ENCODE measurements around the gene DOK7.

The DOK7 gene, protein sequence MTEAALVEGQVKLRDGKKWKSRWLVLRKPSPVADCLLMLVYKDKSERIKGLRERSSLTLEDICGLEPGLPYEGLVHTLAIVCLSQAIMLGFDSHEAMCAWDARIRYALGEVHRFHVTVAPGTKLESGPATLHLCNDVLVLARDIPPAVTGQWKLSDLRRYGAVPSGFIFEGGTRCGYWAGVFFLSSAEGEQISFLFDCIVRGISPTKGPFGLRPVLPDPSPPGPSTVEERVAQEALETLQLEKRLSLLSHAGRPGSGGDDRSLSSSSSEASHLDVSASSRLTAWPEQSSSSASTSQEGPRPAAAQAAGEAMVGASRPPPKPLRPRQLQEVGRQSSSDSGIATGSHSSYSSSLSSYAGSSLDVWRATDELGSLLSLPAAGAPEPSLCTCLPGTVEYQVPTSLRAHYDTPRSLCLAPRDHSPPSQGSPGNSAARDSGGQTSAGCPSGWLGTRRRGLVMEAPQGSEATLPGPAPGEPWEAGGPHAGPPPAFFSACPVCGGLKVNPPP
- 0 to 0.14 reads per million in 2 donors for total RNA-seq

DNA sequence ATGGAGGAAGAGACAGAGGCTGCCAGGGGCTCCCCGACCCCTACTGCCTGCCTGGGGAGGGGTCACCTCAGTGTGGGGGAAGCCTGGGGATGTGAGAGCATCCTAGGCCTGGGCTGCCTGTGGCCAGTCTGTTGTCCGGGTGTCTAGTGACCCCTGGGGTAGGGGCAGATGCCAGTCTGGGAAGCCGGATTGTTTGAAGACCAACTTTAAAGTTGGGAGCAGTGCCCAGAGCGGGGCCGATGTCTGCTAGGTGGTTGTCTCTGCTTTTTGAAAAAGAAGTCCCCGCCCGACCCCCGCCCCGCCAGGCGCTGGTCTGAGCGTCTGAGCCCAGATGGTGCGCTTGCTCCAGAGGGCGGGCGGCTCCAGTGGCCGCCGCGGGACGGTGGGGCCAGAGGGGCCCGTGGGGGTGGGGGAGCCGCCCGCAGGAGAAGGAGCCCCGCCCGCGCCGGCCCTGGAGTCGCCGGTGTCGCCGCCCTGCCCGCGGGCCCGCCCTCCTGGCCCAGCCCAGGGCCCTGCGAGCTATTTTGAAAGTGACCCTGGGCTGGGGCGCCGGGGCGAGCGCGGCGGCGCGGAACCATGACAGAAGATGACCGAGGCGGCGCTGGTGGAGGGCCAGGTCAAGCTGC is at the start of gene DOK7:
DOK7 (plus strand) TSS at position 517 of the 626 bp plus-strand sequence; CDS start at position 587, 70 bp downstream.
- DNase-seq, result no peak

DNA sequence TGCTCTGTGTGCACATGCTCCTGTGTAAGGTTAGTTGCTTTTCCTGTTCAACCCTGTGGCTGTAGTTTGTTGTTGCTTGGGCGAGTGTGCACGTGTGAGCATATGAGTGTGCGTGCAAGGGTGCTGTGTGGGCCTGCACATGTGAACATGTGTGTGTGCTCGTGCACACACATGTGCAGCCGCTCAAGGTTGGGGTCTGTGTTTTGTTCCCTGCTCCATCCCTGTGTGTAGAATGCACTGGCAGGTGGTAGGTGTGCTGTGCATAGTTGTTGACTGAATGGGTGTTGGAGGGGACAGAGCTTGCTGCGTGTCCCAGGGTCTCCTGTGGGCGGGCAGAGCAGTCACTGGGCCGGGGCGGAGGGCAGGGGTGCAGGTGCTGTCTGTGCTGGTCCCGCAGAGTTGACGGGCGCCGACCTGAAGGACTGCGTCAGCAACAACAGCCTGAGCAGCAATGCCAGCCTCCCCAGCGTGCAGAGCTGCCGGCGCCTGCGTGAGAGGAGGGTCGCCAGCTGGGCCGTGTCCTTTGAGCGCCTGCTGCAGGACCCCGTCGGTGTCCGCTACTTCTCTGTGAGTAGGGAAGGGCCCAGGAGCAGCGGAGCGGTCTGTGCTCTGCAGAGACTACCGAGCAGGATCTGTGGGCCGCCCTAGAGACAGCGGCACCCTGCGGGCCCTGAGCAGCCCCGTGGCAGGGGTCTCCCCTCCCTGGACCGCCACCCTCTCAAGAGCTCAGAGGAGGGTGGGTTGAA is 49.3 kb upstream of the DOK7 start:
- no peak for DNase-seq

DNA sequence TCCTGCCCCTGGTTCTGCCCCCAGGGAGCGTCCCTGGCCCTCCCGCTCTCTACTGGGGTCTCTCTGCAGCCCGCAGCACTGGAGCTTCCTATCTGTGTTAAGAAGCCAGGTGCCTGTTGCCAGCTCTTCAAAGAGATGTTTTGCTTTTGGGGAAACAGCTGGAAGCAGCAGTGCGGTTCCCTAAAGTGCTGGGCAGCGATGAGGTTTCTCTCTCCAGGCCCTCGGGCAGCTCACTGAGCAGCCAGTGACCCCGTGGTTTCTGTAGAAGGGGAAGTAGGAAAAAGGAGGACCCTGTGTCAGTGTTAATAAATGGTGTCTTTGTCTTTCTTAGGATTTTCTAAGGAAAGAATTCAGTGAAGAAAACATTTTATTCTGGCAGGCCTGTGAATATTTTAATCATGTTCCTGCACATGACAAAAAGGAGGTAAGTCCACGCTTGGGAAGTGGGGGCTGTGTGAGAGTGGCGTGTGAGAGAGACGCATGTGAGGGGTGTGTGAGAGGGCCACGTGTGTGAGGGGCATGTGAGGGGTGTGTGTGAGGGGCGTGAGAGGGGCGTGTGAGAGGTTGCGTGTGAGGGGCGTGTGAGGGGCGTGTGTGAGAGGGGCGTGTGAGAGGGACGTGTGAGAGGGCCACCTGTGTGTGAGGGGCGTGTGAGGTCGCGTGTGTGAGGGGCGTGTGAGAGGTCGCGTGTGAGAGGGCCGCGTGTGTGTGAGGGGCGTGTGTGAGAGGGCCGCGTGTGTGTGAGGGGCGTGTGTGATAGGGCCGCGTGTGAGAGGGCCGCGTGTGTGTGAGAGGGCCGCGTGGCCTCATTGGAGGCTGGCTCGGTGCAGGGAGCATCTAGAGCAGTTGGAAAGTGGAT is 48.5 kb upstream of the DOK7 start:
- no peak for DNase-seq

DNA sequence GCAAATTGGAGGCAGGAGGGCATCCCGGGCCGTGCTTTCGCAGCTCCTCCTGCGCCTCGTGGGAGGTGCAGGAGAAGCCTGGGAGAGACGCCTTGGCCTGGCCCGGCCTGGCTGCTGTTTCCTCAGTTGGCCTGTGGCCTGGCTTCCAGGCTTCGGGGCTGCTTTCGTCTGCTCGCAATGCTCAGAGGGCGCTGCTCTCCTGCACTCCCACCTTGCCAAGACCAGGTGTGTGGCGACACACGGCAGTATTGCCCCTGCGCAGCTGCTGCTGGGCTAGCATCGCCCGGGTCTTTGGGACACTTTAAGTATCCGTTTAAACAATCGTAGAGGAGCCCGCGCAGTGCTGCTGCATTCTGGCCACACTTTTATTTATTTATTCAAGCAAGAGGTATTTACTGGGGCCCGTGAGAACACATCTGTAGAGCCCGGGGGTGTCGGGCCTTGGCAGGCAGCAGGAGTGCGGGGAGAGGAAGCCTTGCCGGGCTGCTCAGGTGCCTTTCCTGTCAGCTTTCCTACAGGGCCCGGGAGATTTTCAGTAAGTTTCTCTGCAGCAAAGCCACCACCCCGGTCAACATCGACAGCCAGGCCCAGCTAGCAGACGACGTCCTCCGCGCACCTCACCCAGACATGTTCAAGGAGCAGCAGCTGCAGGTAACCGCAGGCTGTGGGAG is 47.5 kb upstream of the DOK7 start:
- no peak for DNase-seq

DNA sequence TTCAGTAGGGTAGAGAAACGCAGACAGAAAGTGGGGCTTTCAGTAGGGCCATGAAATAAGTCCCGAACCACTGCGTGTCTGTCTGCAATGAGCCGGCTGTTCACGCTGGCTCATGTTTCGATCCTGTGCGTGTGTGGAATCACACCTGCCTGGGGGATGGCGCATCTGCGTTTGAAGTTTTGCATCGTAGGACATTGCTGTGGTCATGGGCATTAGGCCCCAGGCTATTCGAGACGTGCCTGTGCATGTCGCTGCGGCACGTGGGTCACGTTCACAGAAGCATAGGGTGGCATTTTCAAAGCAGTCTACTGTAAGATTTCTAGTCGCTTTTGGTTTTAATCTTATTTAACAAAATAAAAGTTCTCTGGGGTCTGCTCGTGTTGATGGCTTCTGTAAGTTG is 46.8 kb upstream of the DOK7 start:
- no peak for DNase-seq

DNA sequence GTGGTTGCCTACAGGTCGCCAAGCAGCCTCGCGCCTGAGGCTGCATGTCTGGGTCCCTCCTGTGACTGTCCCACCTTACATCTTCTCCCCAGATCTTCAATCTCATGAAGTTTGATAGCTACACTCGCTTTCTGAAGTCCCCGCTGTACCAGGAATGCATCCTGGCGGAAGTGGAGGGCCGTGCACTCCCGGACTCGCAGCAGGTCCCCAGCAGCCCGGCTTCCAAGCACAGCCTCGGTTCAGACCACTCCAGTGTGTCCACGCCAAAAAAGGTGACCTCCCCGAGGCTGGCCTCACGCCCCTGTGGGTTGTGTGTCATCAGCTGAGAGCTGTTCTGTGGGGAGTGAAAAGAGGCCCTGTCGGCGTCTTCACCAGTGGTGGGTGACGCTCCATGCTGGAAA is 46.3 kb upstream of the DOK7 start:
- DNase-seq, result no peak

DNA sequence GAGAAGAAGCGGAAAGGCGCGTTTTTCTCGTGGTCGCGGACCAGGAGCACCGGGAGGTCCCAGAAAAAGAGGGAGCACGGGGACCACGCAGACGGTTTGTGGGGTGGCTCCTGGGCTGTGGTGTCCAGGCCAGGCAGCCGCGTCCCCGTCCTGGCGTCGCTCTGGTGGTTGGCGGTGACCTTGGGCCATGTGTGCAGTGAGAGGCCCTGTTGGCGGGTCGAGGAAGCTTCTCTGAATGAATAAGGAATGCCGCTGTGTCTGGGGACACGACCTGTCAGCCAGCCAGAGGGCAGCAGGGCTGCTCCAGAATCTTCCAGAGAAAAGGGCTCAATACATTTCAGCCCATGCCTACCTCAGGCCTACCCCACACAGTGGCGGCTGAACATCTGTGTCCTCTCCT is 45.7 kb upstream of the DOK7 start:
- DNase-seq, result no peak

DNA sequence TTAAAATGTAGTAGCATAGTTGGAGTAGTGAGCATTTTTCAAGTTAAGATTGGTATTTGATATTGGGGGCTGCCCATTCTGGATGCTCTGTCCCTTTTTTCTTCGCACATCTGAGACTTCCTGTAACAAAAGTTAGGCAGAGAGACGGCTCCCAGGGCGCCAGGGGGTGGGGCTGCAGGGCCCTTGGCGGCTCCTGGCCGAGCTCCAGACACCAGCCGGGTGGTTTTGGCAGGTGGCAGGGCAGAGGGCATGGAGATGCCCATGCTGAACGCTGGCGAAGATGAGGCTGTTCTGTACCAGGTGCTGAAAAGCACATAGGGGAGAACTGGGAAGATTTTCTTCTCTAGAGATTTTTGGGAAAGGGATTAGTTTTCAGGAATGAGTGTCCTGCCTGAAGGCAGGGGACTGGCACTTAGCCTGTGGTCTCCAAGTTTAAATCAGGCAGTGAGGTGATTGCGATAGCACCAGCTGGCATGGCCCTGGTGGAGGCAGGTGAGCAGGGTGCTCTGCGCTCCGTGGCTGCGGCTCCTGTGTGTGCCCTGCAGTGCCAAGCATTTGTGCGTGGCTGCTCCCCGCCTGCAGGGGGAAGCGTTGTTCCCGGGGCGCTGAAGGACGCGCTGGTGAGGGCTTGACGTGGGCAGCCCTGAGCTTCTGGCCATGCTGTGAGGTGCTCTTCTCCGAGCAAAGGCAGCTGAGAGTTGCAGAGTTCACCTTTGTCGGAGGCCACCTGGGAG is 44.9 kb upstream of the DOK7 start:
- no peak for DNase-seq

DNA sequence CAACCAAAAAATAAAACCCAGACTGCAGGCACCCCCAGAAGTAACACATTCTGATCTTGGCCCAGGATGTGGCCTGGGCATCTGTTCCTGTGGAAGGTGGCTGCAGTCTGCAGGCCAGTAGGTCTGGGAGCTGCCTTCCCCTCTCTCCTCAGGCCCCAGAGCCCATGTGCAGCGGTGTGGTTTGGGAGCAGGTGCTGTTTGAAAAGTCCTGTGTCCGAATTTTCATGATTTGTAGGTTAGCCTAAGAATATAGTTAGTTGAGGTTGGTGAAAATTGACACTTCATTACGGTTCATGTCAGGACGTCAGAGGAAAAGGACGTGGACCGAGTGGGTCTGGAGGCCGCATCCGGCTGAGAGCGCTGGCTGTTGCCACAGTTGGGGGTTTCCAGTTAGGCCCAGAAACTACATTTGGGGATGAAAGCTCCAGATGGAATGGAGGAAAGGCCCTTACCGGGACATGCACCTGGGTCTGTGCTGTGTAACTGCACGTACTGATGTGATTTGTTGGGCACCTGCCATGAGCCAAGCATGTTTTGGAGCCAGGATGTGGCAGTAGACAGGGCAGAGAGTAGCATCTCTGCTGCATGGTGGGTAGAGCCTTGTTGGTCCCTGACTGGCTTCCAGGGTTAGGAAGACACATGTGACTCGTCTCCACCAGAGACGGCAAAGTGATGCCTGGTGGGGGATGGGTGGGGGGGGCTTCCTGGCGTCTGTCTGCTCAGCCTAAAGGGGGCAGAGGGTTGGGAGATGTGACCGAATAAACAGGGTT is 43.1 kb upstream of the DOK7 start:
- DNase-seq, result no peak

DNA sequence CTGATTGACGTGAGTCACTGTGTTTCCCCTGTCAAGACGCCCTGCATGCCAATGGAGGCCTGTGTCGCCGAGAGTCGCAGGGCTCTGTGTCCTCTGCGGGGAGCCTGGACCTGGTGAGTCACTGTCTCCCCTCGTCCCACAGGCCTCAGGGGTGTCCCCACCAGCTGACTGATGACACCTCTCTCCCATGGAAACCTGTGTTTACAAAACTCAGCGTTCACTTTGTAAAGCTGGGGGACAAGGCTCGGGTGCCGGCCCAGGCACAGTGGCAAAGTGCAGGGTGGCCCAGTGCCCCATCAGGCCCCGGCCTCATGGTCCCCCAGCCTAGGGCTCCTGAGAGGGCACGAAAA is 42.5 kb upstream of the DOK7 start:
- no peak for DNase-seq

DNA sequence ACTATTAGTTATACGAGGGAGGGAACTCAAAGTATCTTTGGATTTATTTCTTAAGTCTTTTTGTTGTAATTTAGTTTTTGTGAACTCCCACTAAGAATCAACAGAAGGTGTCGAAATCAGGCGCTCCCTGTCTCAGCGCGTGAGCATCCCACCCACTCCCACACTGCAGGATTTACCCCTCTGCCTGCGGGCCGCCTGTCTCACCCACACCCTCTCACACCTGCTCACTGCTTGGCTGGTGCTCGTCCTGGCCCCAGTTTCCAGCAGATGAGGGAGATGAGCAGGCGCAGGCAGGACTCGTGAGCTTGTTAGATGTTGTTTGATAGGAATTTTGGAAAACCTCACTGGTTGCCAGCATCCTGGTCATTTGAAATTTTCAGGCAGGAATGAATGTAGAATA is 42.1 kb upstream of the DOK7 start:
- DNase-seq, result no peak

DNA sequence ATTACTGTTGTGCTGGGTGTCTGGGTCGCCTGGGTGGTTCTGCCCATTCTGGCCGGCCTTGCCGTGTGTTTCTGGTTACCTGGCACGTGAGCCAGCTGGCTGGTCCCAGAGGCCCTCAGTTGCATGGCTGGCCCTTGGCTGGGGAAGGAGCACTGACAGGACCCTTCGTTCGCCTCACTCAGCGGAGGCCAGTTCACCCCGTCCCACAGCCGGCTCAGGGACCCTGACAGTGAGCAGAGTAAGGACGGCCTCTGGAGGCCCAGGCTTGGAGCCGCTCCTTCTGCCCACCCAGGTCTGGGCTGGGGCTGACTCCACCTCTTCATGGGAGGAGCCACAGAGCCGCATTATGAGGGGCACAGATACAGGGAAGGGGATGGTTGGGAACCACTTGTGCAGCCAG is 41.6 kb upstream of the DOK7 start:
- DNase-seq, result no peak

DNA sequence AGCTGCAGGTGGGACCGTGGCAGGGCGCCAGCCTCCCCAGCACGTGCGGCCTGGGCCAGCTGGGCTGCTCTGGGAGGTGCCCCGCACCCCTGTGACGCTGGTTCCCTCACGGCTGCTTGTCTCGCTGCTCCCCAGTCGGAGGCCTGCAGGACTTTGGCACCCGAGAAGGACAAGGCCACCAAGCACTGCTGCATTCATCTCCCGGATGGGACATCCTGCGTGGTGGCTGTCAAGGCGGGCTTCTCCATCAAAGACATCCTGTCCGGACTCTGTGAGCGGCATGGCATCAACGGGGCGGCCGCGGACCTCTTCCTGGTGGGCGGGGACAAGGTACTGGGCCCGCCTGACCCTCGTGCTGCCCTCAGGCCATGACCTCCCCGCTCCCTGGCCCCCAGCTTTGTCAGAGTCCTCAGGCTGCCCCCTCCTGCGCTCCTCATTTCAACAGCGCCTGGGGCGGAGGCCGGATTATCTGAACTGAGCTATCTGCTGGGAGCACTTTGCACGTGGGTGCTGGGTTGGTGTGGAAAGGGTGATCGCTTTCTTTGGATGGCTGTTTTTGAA is 40.8 kb upstream of the DOK7 start:
- no peak for DNase-seq

DNA sequence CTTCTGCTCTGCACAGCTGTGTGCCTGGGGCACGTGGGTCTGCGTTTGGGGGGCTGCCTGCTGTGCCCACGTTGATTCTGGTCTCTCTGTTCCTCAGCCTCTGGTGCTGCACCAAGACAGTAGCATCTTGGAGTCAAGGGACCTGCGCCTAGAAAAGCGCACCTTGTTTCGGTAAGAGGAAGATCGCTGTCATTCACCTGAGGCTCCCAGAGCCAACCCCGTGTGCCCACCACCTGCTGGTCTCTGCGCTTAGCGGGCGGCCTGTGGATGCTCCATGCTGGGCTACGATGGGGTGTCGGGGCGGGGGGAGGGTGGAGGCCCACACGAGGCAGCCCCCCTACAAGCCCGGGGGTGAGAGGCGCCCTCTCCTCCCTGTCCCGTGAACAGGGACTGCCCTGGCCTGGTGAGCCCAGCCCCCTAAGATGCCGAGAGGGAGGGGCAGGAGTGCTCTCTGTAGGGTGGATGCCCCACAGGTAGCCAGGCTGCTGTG is 40.3 kb upstream of the DOK7 start:
- no peak for DNase-seq

DNA sequence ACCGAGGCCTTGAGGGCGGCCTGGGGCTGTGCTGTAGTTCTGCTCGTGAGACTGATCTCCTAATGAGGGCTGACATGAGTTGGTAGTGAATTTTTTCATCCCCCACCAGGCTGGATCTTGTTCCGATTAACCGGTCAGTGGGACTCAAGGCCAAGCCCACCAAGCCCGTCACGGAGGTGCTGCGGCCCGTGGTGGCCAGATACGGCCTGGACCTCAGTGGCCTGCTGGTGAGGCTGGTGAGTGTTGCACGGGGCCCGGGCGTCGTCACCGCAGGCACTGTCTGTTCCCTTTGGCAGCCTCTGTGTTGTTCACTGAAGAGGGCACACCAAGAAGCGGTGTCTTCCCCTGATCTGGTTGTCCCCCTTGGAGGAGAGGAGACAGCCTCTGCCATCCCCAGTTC is 39.7 kb upstream of the DOK7 start:
- no peak for DNase-seq

DNA sequence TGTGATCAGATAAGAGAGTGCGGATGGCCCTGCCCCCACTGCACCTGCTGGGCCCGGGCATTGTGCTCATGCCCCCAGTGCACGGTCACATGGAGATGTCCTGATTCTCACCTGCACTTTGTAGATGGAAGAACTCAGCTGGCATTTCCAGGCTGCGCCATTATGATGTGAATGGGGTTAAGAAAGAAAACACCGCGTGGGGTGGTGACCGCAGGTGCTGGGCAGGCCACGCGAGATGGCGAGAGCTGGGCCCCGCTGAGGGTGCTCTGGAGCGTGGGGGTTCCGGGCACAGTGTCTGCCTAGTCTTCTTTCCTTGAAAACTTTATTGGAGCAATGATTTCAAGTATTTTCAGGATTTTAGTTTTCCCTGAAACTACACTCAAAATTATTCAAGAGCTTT is 39.2 kb upstream of the DOK7 start:
- no peak for DNase-seq

DNA sequence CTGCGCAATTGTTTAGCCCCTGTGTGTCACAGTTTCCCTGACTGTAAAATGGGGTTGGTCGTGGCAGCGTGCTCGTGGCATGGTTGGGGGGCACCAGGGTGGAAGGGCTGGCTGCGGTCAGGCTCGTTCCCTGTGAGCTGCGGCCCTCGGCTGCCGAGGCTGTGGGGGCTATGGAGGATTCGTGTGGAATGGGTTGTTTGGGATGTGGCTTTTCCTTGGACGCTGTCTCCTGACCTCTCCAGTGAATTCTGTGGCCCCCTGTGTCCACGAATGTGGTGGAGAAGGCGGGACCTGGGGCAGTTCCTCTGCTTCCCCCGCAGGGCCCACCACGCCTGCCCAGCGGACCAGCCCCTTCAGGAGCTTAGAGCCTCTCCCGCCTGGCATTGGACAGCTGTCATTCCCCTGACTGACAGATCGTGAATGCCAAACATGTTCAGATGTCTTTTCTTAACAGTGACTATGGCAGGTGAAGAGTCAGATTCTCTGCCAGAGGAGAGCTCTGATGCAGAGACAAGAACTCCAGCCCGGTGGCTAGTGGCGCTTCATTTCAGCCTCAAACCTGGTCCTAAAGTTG is 38.5 kb upstream of the DOK7 start:
- no peak for DNase-seq

DNA sequence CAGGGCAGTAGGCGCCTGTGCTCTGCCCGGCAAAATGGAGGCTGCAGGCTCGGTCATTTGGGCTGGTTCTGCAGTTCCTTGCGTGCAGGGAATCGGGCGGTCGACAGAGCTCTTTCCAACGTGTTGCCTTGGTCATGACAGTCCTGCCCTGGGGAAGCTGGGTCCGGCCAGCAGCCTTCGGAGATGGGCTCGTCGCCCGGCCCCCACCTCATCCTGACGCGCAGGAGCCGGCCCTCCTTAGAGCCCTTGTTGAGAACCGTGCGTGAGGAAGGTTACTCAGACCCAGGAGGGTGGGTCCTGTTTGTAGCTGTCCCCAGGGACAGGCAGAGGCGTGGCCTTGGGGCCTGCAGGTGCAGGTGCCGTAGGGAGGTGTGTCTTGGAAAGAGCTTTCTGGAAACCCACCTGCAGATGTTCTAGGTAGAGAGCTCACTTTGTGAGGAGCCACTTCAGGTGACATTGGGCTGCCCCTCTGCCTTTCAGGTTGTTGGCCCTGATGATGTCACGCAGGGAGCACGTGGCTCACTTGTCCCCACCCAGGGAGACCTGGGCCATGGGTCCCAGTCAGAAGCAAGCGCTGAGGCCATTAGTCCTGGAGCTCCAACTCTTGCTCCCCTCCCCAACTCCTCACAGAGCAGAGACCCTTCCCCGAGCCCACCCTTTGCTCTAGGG is 36.5 kb upstream of the DOK7 start:
- no peak for DNase-seq

DNA sequence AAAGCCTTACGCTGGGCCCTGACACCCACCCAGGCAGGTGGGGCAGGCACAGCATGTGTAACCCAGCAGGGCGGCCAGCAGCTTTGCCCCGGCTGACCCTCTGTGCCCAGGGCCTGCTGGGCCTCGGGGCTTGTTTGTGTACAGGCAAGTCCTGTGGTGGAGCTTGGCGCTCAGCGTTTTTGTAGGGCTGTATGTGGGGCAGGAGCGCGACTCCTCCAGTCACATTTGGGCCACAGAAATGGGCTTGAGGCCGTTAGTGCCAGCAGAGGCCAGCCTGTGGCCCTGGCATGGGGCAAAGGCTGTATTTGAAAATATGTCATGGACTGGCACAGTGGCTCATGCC is 36.0 kb upstream of the DOK7 start:
- no peak for DNase-seq

Data from T-helper 9 cell (primary cell).